Keratinocyte (primary cell): ENCODE data around the gene RAPGEF4.

Experiments
- EZH2 ChIP-seq: IDR thresholded peaks from one replicate; pipeline ENCODE4 v1.6.1; 2012; ENCODE audit warnings: inconsistent platforms, mild to moderate bottlenecking, low read length, moderate library complexity
- TF ChIP-seq, protein P1 (sequence below), 3 experiments: IDR thresholded peaks in 1 of 3; conservative IDR thresholded peaks in 1 of 3; optimal IDR thresholded peaks in 1 of 3; 2 replicates in 2 of 3; 3 replicates in 1 of 3; pipeline versions ENCODE3 to v1.5.1; 2011; ENCODE audit warnings: low read length in 3 of 3, mild to moderate bottlenecking in 3 of 3, moderate library complexity in 2 of 3, control low read depth in 1 of 3, inconsistent platforms in 1 of 3; ENCODE audit not compliant: insufficient read depth in 2 of 3; ENCODE audit errors: extremely low read depth in 1 of 3

DNA sequence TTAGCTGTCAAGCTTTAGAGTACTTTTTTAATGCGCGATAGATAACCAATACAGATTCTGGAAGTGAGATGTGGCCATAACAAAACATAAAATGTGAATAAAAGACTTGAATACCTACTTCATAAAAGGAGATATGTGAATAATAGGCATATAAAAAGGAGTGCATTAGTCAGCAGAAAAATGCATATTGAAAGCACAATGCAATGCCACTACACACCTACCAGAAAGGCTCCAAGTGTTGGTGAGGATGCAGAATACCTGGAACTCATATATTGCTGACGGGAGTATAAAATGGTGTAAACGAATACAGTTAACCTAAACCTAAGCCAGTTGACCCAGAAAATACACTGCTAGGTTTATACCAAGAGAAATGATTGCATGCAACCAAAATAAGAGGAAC is 10.9 kb upstream of the RAPGEF4 start:
- TF ChIP-seq, protein P1, sequence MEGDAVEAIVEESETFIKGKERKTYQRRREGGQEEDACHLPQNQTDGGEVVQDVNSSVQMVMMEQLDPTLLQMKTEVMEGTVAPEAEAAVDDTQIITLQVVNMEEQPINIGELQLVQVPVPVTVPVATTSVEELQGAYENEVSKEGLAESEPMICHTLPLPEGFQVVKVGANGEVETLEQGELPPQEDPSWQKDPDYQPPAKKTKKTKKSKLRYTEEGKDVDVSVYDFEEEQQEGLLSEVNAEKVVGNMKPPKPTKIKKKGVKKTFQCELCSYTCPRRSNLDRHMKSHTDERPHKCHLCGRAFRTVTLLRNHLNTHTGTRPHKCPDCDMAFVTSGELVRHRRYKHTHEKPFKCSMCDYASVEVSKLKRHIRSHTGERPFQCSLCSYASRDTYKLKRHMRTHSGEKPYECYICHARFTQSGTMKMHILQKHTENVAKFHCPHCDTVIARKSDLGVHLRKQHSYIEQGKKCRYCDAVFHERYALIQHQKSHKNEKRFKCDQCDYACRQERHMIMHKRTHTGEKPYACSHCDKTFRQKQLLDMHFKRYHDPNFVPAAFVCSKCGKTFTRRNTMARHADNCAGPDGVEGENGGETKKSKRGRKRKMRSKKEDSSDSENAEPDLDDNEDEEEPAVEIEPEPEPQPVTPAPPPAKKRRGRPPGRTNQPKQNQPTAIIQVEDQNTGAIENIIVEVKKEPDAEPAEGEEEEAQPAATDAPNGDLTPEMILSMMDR (optimal IDR thresholded peaks at IDR 0.05 in 1 of 3, IDR thresholded peaks at IDR 0.05 in 1 of 3, conservative IDR thresholded peaks at IDR 0.05 in 1 of 3; ENCODE audit: extremely low read depth in 1 of 3, insufficient read depth in 2 of 3, low read length in 3 of 3): no peak
- TF ChIP-seq EZH2: no peak
